ENCODE results near the gene DPEP3. TPM values are rescaled to one million over a fixed set of nuclear protein-coding genes. Genes with fewer than 3 reads are reported as not detected.

The DPEP3 gene
- polyA plus RNA-seq, 1 donor (not counting 4 experiments of a cell fraction or from before 2014, with no cell fraction given): not detected

DNA sequence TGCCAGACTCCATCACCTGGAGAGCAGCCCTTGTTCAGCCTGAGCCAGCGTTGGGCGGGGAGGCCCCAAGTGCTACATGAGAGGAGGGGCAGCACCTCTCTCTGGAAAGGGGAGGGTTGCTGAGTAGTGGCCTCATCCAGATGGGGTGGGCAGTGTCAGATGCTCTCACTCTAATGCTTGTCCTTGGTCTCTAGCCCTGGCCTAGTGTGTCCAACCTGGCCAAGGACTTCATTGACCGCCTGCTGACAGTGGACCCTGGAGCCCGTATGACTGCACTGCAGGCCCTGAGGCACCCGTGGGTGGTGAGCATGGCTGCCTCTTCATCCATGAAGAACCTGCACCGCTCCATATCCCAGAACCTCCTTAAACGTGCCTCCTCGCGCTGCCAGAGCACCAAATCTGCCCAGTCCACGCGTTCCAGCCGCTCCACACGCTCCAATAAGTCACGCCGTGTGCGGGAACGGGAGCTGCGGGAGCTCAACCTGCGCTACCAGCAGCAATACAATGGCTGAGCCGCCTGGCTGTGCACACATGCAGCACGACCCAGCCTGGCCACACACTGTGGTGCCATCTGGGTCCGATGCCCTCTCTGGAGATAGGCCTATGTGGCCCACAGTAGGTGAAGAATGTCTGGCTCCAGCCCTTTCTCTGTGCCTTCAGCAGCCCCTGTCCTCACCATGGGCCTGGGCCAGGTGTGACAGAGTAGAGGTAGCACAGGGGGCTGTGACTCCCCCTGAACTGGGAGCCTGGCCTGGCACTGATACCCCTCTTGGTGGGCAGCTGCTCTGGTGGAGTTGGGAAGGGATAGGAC lies 53.0 kb downstream of the DPEP3 start:
- DNase-seq (ENCODE audit: low read depth, low spot score) (no peak), FAIRE-seq (no peak)
- TF ChIP-seq EZH2 (IDR thresholded peaks at IDR 0.05; ENCODE audit: low read length): no peak
- TF ChIP-seq, protein P1, sequence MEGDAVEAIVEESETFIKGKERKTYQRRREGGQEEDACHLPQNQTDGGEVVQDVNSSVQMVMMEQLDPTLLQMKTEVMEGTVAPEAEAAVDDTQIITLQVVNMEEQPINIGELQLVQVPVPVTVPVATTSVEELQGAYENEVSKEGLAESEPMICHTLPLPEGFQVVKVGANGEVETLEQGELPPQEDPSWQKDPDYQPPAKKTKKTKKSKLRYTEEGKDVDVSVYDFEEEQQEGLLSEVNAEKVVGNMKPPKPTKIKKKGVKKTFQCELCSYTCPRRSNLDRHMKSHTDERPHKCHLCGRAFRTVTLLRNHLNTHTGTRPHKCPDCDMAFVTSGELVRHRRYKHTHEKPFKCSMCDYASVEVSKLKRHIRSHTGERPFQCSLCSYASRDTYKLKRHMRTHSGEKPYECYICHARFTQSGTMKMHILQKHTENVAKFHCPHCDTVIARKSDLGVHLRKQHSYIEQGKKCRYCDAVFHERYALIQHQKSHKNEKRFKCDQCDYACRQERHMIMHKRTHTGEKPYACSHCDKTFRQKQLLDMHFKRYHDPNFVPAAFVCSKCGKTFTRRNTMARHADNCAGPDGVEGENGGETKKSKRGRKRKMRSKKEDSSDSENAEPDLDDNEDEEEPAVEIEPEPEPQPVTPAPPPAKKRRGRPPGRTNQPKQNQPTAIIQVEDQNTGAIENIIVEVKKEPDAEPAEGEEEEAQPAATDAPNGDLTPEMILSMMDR (optimal IDR thresholded peaks at IDR 0.05 in 1 of 3, IDR thresholded peaks at IDR 0.05 in 1 of 3, conservative IDR thresholded peaks at IDR 0.05 in 1 of 3; ENCODE audit: extremely low read depth in 1 of 3, insufficient read depth in 2 of 3, low read length in 3 of 3): no peak
- no peaks in the 10 kb centered on the region for H3K27me3 ChIP-seq (ENCODE audit: control insufficient read depth, extremely low read depth, insufficient read depth, low read length)
- peaks cover 8% of the 10 kb centered on the region for H4K20me1 ChIP-seq (ENCODE audit: control insufficient read depth, extremely low read depth, insufficient read depth, low read length)
- no peaks in the 10 kb centered on the region for H3K9me3 ChIP-seq (ENCODE audit: control insufficient read depth, low read depth, low read length)
- peaks cover 17% of the 10 kb centered on the region for H3K4me1 ChIP-seq (ENCODE audit: control insufficient read depth, extremely low read depth, insufficient read depth, low read length)
- H2AFZ ChIP-seq (ENCODE audit: control insufficient read depth, low read length): no peak overlapping the region
- no peaks in the 10 kb centered on the region for H3K79me2 ChIP-seq (ENCODE audit: control insufficient read depth, insufficient read depth, low read length)
- H3K9me1 ChIP-seq (ENCODE audit: control insufficient read depth, extremely low read depth, insufficient read depth, low read length): no peaks in the 10 kb centered on the region
- H3K9ac ChIP-seq (ENCODE audit: control insufficient read depth, extremely low read depth, insufficient read depth, low read length): no peak overlapping the region
- H3K4me3 ChIP-seq (ENCODE audit: control insufficient read depth in 2 of 3, extremely low read depth in 1 of 3, insufficient read depth in 2 of 3, low read depth in 1 of 3, low read length in 3 of 3): no peak overlapping the region
- peaks cover 19 to 21% of the 10 kb centered on the region in 2 experiments for H3K36me3 ChIP-seq (ENCODE audit: control insufficient read depth in 2 of 2, extremely low read depth in 1 of 2, insufficient read depth in 2 of 2, low read length in 2 of 2)
- dilution Hi-C loops (cut with MboI; ENCODE audit: extremely low pct_ligation_motif_present, low sequenced_read_pairs): no loop called here
- no peak overlapping the region for H3K27ac ChIP-seq (ENCODE audit: control insufficient read depth, insufficient read depth, low read length)
- no peak overlapping the region for H3K4me2 ChIP-seq (ENCODE audit: control insufficient read depth, extremely low read depth, insufficient read depth, low read depth, low read length)

DNA sequence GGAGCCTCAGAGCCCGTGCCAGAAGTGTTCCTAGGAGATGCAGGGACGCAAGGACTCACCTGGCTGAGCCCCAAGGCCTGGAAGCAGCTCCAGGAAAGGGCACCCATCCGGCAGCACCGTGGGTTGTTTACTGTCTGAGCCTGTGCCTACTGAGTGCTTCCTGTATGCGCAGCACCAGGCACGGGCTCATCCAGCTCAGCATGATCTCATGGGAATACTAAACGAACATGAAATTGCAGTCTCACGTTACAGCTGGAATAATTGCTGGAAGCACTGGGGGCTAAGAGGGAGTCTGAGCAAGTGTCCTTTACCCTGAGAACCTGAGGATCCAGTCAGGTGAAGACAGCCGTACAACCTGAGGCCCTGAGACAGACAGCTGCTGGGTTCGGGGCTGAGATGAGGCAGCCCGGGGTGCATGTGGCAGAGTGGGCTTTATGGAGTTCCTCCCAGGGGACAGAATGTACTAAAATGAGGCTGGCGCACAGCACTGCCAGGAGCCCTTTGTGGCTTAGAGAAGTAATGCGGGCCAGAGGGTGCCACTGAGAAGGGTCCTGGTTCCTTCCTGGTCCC lies 54.0 kb downstream of the DPEP3 start:
- Histone ChIP-seq H4K20me1 (ENCODE audit: control insufficient read depth, extremely low read depth, insufficient read depth, low read length) (peaks cover 8% of the 10 kb centered on the region), H3K27ac (ENCODE audit: control insufficient read depth, insufficient read depth, low read length) (peak overlapping the region; percentile 2), H3K4me3 (ENCODE audit: control insufficient read depth in 2 of 3, extremely low read depth in 1 of 3, insufficient read depth in 2 of 3, low read depth in 1 of 3, low read length in 3 of 3) (no peak overlapping the region), H3K9me1 (ENCODE audit: control insufficient read depth, extremely low read depth, insufficient read depth, low read length) (no peaks in the 10 kb centered on the region), H2AFZ (ENCODE audit: control insufficient read depth, low read length) (no peak overlapping the region), H3K9me3 (ENCODE audit: control insufficient read depth, low read depth, low read length) (no peaks in the 10 kb centered on the region), H3K27me3 (ENCODE audit: control insufficient read depth, extremely low read depth, insufficient read depth, low read length) (no peaks in the 10 kb centered on the region), H3K79me2 (ENCODE audit: control insufficient read depth, insufficient read depth, low read length) (no peaks in the 10 kb centered on the region), H3K36me3 (ENCODE audit: control insufficient read depth in 2 of 2, extremely low read depth in 1 of 2, insufficient read depth in 2 of 2, low read length in 2 of 2) (peaks cover 17 to 19% of the 10 kb centered on the region in 2 experiments), H3K9ac (ENCODE audit: control insufficient read depth, extremely low read depth, insufficient read depth, low read length) (no peak overlapping the region), H3K4me1 (ENCODE audit: control insufficient read depth, extremely low read depth, insufficient read depth, low read length) (peaks cover 18% of the 10 kb centered on the region), H3K4me2 (ENCODE audit: control insufficient read depth, extremely low read depth, insufficient read depth, low read depth, low read length) (peak overlapping the region; percentile 27)
- dilution Hi-C loops (cut with MboI; ENCODE audit: extremely low pct_ligation_motif_present, low sequenced_read_pairs): no loop called here
- TF ChIP-seq, protein P1 (optimal IDR thresholded peaks at IDR 0.05 in 1 of 3, IDR thresholded peaks at IDR 0.05 in 1 of 3, conservative IDR thresholded peaks at IDR 0.05 in 1 of 3; ENCODE audit: extremely low read depth in 1 of 3, insufficient read depth in 2 of 3, low read length in 3 of 3): peak in 1 of 3 experiments; percentile 18
- no peak for TF ChIP-seq EZH2 (IDR thresholded peaks at IDR 0.05; ENCODE audit: low read length)
- FAIRE-seq (peak; percentile 34), DNase-seq (ENCODE audit: low read depth, low spot score) (no peak)

Small RNA genes lying within 50 kb of the gene (small RNA-seq; reads per million reads assigned to genes)
- 0 to 2.5 (median 2.3) reads per million in 3 experiments for gene RNU6-359P (ENCODE audit: insufficient read length in 3 of 3, low read depth in 3 of 3, low replicate concordance in 1 of 3)

Other genes with a start within 250 kb of the DPEP3 start
- gene RANBP10, start 173.9 kb downstream of the DPEP3 start, polyA plus RNA-seq: 9.3 to 9.9 TPM (median 9.5 TPM) in 3 replicates
- 0.43 to 1.5 TPM (median 0.54 TPM) in 3 replicates for gene TSNAXIP1, start 173.6 kb downstream of the DPEP3 start, polyA plus RNA-seq
- 9.2 to 13.1 TPM (median 11.8 TPM) in 3 replicates for gene THAP11, start 138.2 kb downstream of the DPEP3 start, polyA plus RNA-seq
- 173 to 569 TPM (median 189 TPM) in 3 replicates for gene NUTF2, start 133.6 kb downstream of the DPEP3 start, polyA plus RNA-seq
- 30.1 to 57.1 TPM (median 41.3 TPM) in 3 replicates for gene CENPT, start 132.8 kb downstream of the DPEP3 start, polyA plus RNA-seq
- 16.7 to 28.0 TPM (median 25.4 TPM) in 3 replicates for gene EDC4, start 107.4 kb downstream of the DPEP3 start, polyA plus RNA-seq
- not detected in 3 replicates for gene NRN1L, start 95.6 kb downstream of the DPEP3 start, polyA plus RNA-seq
- 10.7 to 19.5 TPM (median 13.7 TPM) in 3 replicates for gene PSKH1, start 87.2 kb downstream of the DPEP3 start, polyA plus RNA-seq
- 0.10 to 0.46 TPM (median 0.33 TPM) in 3 replicates for gene CTRL, start 48.6 kb downstream of the DPEP3 start, polyA plus RNA-seq
- 9.3 to 19.7 TPM (median 11.1 TPM) in 3 replicates for gene PSMB10, start 43.6 kb downstream of the DPEP3 start, polyA plus RNA-seq
- 6.5 to 11.6 TPM (median 10.5 TPM) in 3 replicates for gene LCAT, start 36.4 kb downstream of the DPEP3 start, polyA plus RNA-seq
- 59.3 to 72.2 TPM (median 65.4 TPM) in 3 replicates for gene SLC12A4, start 11.9 kb downstream of the DPEP3 start, polyA plus RNA-seq
- gene DPEP2, start 19.0 kb upstream of the DPEP3 start, polyA plus RNA-seq: 0.04 to 0.12 TPM in 2 of 3 replicates, not detected in the other
- gene DPEP2NB, start 35.4 kb upstream of the DPEP3 start, polyA plus RNA-seq: 0.05 TPM in 1 of 3 replicates, not detected in the others
- 12.8 to 15.7 TPM (median 14.2 TPM) in 3 replicates for gene DDX28, start 42.7 kb upstream of the DPEP3 start, polyA plus RNA-seq
- 17.8 to 30.7 TPM (median 22.9 TPM) in 3 replicates for gene DUS2, start 42.8 kb upstream of the DPEP3 start, polyA plus RNA-seq
- 9.5 to 11.5 TPM (median 10.9 TPM) in 3 replicates for gene NFATC3, start 104.9 kb upstream of the DPEP3 start, polyA plus RNA-seq

Data from keratinocyte (primary cell).